H1 (cell line): ENCODE measurements around the gene RFX2. TPM values are rescaled to one million over a fixed set of nuclear protein-coding genes. Genes with fewer than 3 reads are reported as not detected.

Experiments used
- CTCF ChIA-PET: fragments of 300-600 bp; sonication (Branson Sonifier 250); formaldehyde crosslinking; loops from one replicate; lab custom pipeline; 2021; ENCODE audit not compliant: partially characterized antibody; lab: Charles Lee
- POLR2A ChIA-PET: fragments of 300-600 bp; sonication (Branson Sonifier 250); formaldehyde crosslinking; loops from one replicate; lab custom pipeline; 2021; ENCODE audit warnings: inconsistent platforms; ENCODE audit not compliant: partially characterized antibody; lab: Charles Lee
- DNase-seq, 2 experiments: peaks; one replicate each; pipeline versions ENCODE4 v3.0.0 to v3.0.0-alpha.2; 2010 to 2022; ENCODE audit warnings: low spot score in 2 of 2, low read depth in 1 of 2, mixed read lengths in 1 of 2
- FAIRE-seq: peaks from 2 replicates; lab custom pipeline; 2011; peaks lifted over from hg19 to GRCh38; lab: Jason Lieb, UNC
- H2AFZ ChIP-seq: 2 replicates; pipeline ENCODE4 v1.8.1; 2012; ENCODE audit warnings: low read length, inconsistent platforms
- H2AK5ac ChIP-seq: 2 replicates; pipeline ENCODE4 v1.6.1; 2013; ENCODE audit warnings: low read depth, low read length
- H2BK120ac ChIP-seq: replicated peaks from 2 replicates; pipeline ENCODE3; 2013; ENCODE audit warnings: low read depth, low read length, inconsistent platforms
- H2BK12ac ChIP-seq: 2 replicates; pipeline ENCODE4 v1.6.1; 2013; ENCODE audit warnings: low read depth, low read length
- H2BK15ac ChIP-seq: 2 replicates; pipeline ENCODE4 v1.6.1; 2013; ENCODE audit warnings: low read length
- H2BK20ac ChIP-seq: 2 replicates; pipeline ENCODE4 v1.6.1; 2013; ENCODE audit warnings: low read length
- H2BK5ac ChIP-seq: 2 replicates; pipeline ENCODE4 v1.6.1; 2013; ENCODE audit warnings: low read depth, low read length
- H3K14ac ChIP-seq: 2 replicates; pipeline ENCODE4 v1.6.1; 2013; ENCODE audit warnings: inconsistent platforms; ENCODE audit not compliant: insufficient read length
- H3K18ac ChIP-seq: 2 replicates; pipeline ENCODE4 v1.6.1; 2013; ENCODE audit warnings: low read length; ENCODE audit errors: extremely low read depth
- H3K23ac ChIP-seq: 2 replicates; pipeline ENCODE4 v1.6.1; 2013; ENCODE audit warnings: inconsistent platforms; ENCODE audit not compliant: insufficient read length
- H3K23me2 ChIP-seq: 2 replicates; pipeline ENCODE4 v1.6.1; 2013; ENCODE audit warnings: low read depth, low read length
- H3K27ac ChIP-seq: 2 replicates; pipeline ENCODE4 v1.6.1; 2011; ENCODE audit warnings: low read depth, low read length, inconsistent platforms
- H3K27me3 ChIP-seq, 4 experiments: replicated peaks in 1 of 4; 1 replicate in 1 of 4; 2 replicates in 3 of 4; pipeline versions ENCODE4 v1.6.1 to v1.8.1; 2011 to 2013; ENCODE audit warnings: low read length in 3 of 4, mild to moderate bottlenecking in 3 of 4, inconsistent platforms in 2 of 4, mixed read lengths in 2 of 4, moderate library complexity in 1 of 4; ENCODE audit not compliant: control insufficient read depth in 3 of 4, insufficient read depth in 3 of 4; ENCODE audit errors: extremely low read depth in 1 of 4
- H3K36me3 ChIP-seq, 4 experiments: 2 replicates each; pipeline versions ENCODE4 v1.6.1 to v1.8.1; 2011 to 2013; ENCODE audit warnings: mild to moderate bottlenecking in 4 of 4, low read length in 3 of 4, moderate library complexity in 2 of 4, control low read depth in 1 of 4, inconsistent platforms in 1 of 4; ENCODE audit not compliant: insufficient read depth in 4 of 4, control insufficient read depth in 2 of 4
- H3K4ac ChIP-seq: replicated peaks from 2 replicates; pipeline ENCODE3; 2013; ENCODE audit warnings: low read length, low read depth, mixed read lengths, inconsistent platforms; ENCODE audit not compliant: insufficient read length
- H3K4me1 ChIP-seq, 4 experiments: replicated peaks in 1 of 4; 1 replicate in 1 of 4; 2 replicates in 3 of 4; pipeline versions ENCODE4 v1.6.1 to v1.8.1; 2011 to 2013; ENCODE audit warnings: low read length in 3 of 4, inconsistent platforms in 2 of 4, mixed read lengths in 1 of 4; ENCODE audit not compliant: insufficient read depth in 4 of 4, control insufficient read depth in 3 of 4
- H3K4me2 ChIP-seq, 2 experiments: 2 replicates each; pipeline versions ENCODE4 v1.6.1 to v1.8.1; 2011 to 2013; ENCODE audit warnings: low read depth in 2 of 2, low read length in 2 of 2, control low read depth in 1 of 2, inconsistent platforms in 1 of 2, mild to moderate bottlenecking in 1 of 2; ENCODE audit not compliant: insufficient read depth in 1 of 2
- H3K4me3 ChIP-seq, 4 experiments: fragments of 200-600, 300-600 bp in 1 of 4; sonication (generic), shearing (Covaris generic), sonication (Bioruptor Twin) in 1 of 4; 2 replicates each; pipeline versions ENCODE4 v1.5.1 to v1.8.1; 2011 to 2016; ENCODE audit warnings: low read length in 4 of 4, low read depth in 3 of 4, control low read depth in 2 of 4, inconsistent platforms in 2 of 4, mild to moderate bottlenecking in 2 of 4, mixed read lengths in 1 of 4, moderate library complexity in 1 of 4; ENCODE audit not compliant: insufficient read depth in 2 of 4; ENCODE audit errors: extremely low read depth in 1 of 4
- H3K56ac ChIP-seq: replicated peaks from 2 replicates; pipeline ENCODE3; 2013; ENCODE audit warnings: low read depth, mild to moderate bottlenecking, mixed read lengths, low read length, inconsistent platforms; ENCODE audit not compliant: insufficient read length
- H3K79me1 ChIP-seq: 2 replicates; pipeline ENCODE4 v1.6.1; 2013; ENCODE audit warnings: low read depth, low read length, control low read depth
- H3K79me2 ChIP-seq, 2 experiments: 2 replicates each; pipeline versions ENCODE4 v1.6.1 to v1.8.1; 2012 to 2013; ENCODE audit warnings: low read length in 2 of 2, mild to moderate bottlenecking in 2 of 2, inconsistent platforms in 1 of 2; ENCODE audit not compliant: insufficient read depth in 2 of 2, control insufficient read depth in 1 of 2
- H3K9ac ChIP-seq, 4 experiments: replicated peaks in 1 of 4; 1 replicate in 1 of 4; 2 replicates in 3 of 4; pipeline versions ENCODE4 v1.6.1 to v1.8.1; 2011 to 2013; ENCODE audit warnings: low read depth in 3 of 4, low read length in 3 of 4, control low read depth in 2 of 4, mild to moderate bottlenecking in 2 of 4, moderate library complexity in 2 of 4, inconsistent platforms in 1 of 4; ENCODE audit errors: extremely low read depth in 1 of 4
- H3K9me3 ChIP-seq, 2 experiments: 2 replicates each; pipeline versions ENCODE4 v1.6.1 to v1.8.1; 2012 to 2013; ENCODE audit warnings: mild to moderate bottlenecking in 2 of 2, moderate library complexity in 2 of 2, control low read depth in 1 of 2, inconsistent platforms in 1 of 2, low read depth in 1 of 2, low read length in 1 of 2, mixed read lengths in 1 of 2; ENCODE audit not compliant: insufficient read depth in 2 of 2
- H4K20me1 ChIP-seq, 2 experiments: replicated peaks in 1 of 2; 2 replicates each; pipeline versions ENCODE3 to v1.8.1; 2011 to 2013; ENCODE audit warnings: inconsistent platforms in 2 of 2, low read length in 2 of 2, mild to moderate bottlenecking in 1 of 2; ENCODE audit not compliant: insufficient read depth in 2 of 2, control insufficient read depth in 1 of 2
- H4K5ac ChIP-seq: 2 replicates; pipeline ENCODE4 v1.6.1; 2013; ENCODE audit warnings: low read length, low read depth, mixed read lengths, inconsistent platforms; ENCODE audit not compliant: insufficient read length
- H4K8ac ChIP-seq: 2 replicates; pipeline ENCODE4 v1.8.0; 2013; ENCODE audit warnings: mild to moderate bottlenecking, moderate library complexity, low read length, inconsistent platforms; ENCODE audit not compliant: insufficient read depth; ENCODE audit errors: extremely low read depth
- H4K91ac ChIP-seq: replicated peaks from 2 replicates; pipeline ENCODE3; 2013; ENCODE audit warnings: low read length, mixed read lengths, inconsistent platforms; ENCODE audit not compliant: insufficient read length
- ATF2 ChIP-seq: IDR thresholded peaks from 2 replicates; pipeline ENCODE4 v1.6.1; 2012; ENCODE audit warnings: low read length, inconsistent platforms
- PHF8 ChIP-seq: fragments of 200-600 bp; sonication (generic); conservative IDR thresholded peaks from 2 replicates; pipeline ENCODE4 v1.7.1; 2012; ENCODE audit warnings: low read depth, mild to moderate bottlenecking, inconsistent platforms, low read length, moderate library complexity
- SP1 ChIP-seq: IDR thresholded peaks from 2 replicates; pipeline ENCODE4 v1.6.1; 2011; ENCODE audit warnings: low read depth, low read length
- SP4 ChIP-seq: IDR thresholded peaks from 2 replicates; pipeline ENCODE4 v1.6.1; 2012; ENCODE audit warnings: low read length, inconsistent platforms
- TCF12 ChIP-seq: IDR thresholded peaks from 2 replicates; pipeline ENCODE4 v1.6.1; 2011; ENCODE audit warnings: low read depth, mild to moderate bottlenecking, low read length
- WGBS, 2 experiments: shearing (Covaris generic) in 1 of 2; methylation state at CpG; one replicate each; pipeline versions ENCODE4 v1.1.6 to v1.1.7; 2013 to 2015; ENCODE audit warnings: low lambda C conversion rate in 2 of 2, mixed read lengths in 2 of 2, inconsistent platforms in 1 of 2, low coverage in 1 of 2, missing lambda C conversion rate in 1 of 2; ENCODE audit not compliant: insufficient replicate concordance in 2 of 2, insufficient coverage in 1 of 2, insufficient read length in 1 of 2; ENCODE audit errors: extremely low coverage in 1 of 2, missing lambda C conversion rate in 1 of 2; 5-methylcytosine and 5-hydroxymethylcytosine counted together
- polyA plus RNA-seq, 7 experiments: library from polyadenylated mRNA; depleted of rRNA in 3 of 7; stranded (reverse) in 5 of 7; unstranded in 2 of 7; fragments of >200 nt in 5 of 7; fragments of 200-250 nt in 2 of 7; gene quantifications; 1 replicate in 5 of 7; 2 replicates in 1 of 7; 4 replicates in 1 of 7; pipeline versions ENCODE4 v1.2.1 to v1.2.3, GENCODE V29; 2011 to 2013; ENCODE audit warnings: missing spikeins in 2 of 7, mixed read lengths in 2 of 7
- total RNA-seq: library from RNA; stranded (reverse); fragmentation: NEBNext Ultra II Directional; extraction: Animal tissue kit (Norgen Biotek cat#: 25700); gene quantifications from 2 replicates; pipeline ENCODE4 v1.2.1, GENCODE V29; 2021

RFX2 gene
- total and polyA plus RNA-seq, 2 of the 8 experiments (the other 6 are each of a cell fraction or from before 2014, with no cell fraction given) = 4.8 to 5.3 TPM

GRCh38 chr19:6116749-6117430, 6.6 kb upstream of the RFX2 start:
- ChIA-PET CTCF (interaction anchor here (0.6 to 6.4 kb wide), 8 partner anchors 9 to 541 kb away, joined by 3 to 37 read pairs (median 4); no protein-coding TSS in a partner anchor), POLR2A (interaction anchor here (0.7 to 1.1 kb wide), 2 partner anchors 68 to 644 kb away, joined by 3 to 4 read pairs; no protein-coding TSS in a partner anchor)
- Histone ChIP-seq H2BK5ac (no peak overlapping the region), H3K18ac (no peak overlapping the region), H3K9ac (no peak overlapping the region), H3K23me2 (no peaks in the 10 kb centered on the region; the same call in 1 of the 2 replicates), H2BK12ac (no peak overlapping the region), H2BK15ac (no peak overlapping the region), H4K5ac (no peak overlapping the region), H3K27ac (no peak overlapping the region), H3K79me2 (no peaks in the 10 kb centered on the region), H4K20me1 (no peaks in the 10 kb centered on the region), H2BK120ac (no peak overlapping the region), H3K79me1 (no peaks in the 10 kb centered on the region), H3K56ac (no peak overlapping the region), H4K8ac (no peak overlapping the region), H2AK5ac (no peak overlapping the region), H4K91ac (no peak overlapping the region), H3K14ac (no peak overlapping the region), H3K4me3 (no peak overlapping the region), H2AFZ (no peak overlapping the region), H3K23ac (no peak overlapping the region), H3K4me2 (no peak overlapping the region), H3K36me3 (no peaks in the 10 kb centered on the region), H3K27me3 (peaks cover 0 to 2% (median 0%) of the 10 kb centered on the region in 4 experiments; a peak in 1 of 7 replicates), H2BK20ac (no peak overlapping the region), H3K9me3 (peaks cover 0 to 7% of the 10 kb centered on the region in 2 experiments; a peak in 1 of 4 replicates), H3K4ac (no peak overlapping the region), H3K4me1 (no peaks in the 10 kb centered on the region; a peak in 1 of 7 replicates)
- no peak for TF ChIP-seq SP1
- TF ChIP-seq SP4 = no peak
- TF ChIP-seq PHF8 = no peak
- no peak for TF ChIP-seq TCF12
- no peak for TF ChIP-seq ATF2
- DNase-seq (no peak), FAIRE-seq (no peak)
- 84% methylated on average over 4 of the region's 4 CpGs; no CpG with 5 or more reads in 1 of the 2 experiments for WGBS, 2 experiments
